ENCODE measurements around the gene THEMIS. TPM values are rescaled to one million over a fixed set of nuclear protein-coding genes. Genes with fewer than 3 reads are reported as not detected.

Gene THEMIS
- total and polyA plus RNA-seq, 9 donors: 0.06 to 0.07 TPM; not detected in 7

DNA sequence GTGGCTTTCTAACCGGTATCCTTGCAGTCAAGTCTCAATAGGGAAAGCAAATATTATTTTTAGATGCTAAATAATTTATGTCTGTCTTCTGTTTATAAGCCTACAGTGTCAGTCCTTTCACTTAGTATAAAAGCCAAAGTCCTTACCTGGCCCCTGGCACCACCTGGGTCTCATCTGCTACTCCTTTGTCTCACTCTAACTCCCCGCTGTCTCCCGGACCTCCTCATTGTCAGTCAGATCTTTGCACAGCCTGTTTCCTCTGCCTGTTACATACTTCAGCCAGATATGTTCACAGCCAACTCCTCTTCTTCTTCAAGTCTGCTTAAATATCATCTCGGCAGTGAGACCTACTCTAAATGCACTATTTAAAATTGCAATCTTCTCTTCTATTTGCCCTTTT is 84.2 kb downstream of the THEMIS start:
- Histone ChIP-seq H3K27me3 (ENCODE audit: control insufficient read depth, insufficient read depth, low read length) (no peaks in the 10 kb centered on the region), H3K27ac (ENCODE audit: low read length) (no peak overlapping the region), H3K36me3 (ENCODE audit: control insufficient read depth, insufficient read depth, low read length) (no peaks in the 10 kb centered on the region), H3K4me3 (ENCODE audit: low read length) (no peak overlapping the region), H3K4me1 (ENCODE audit: control insufficient read depth, insufficient read depth, low read length) (no peaks in the 10 kb centered on the region), H3K9me3 (replicated peaks; ENCODE audit: control insufficient read depth, low read depth, low read length) (no peaks in the 10 kb centered on the region)
- 80% methylated on average over 3 of the region's 4 CpGs for WGBS (ENCODE audit: insufficient coverage)
- DNase-seq: no peak

DNA sequence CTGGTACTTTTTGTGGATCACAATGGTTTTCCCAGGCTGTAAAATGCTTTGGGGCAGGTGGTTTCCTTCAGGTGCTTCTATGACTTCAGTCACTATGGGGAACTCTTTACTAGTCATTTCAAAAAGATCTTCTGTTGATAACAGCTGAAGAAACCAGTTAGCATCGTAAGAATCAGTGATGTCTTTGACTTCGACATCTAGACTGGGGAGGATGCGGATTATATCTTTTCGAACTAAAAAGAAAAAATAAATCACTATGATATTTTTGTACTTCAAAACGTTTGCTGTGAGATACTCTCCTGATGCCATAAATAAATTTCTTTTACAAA is 87.2 kb downstream of the THEMIS start:
- Histone ChIP-seq H3K27ac (ENCODE audit: low read length) (no peak overlapping the region), H3K36me3 (ENCODE audit: control insufficient read depth, insufficient read depth, low read length) (no peaks in the 10 kb centered on the region), H3K4me1 (ENCODE audit: control insufficient read depth, insufficient read depth, low read length) (no peaks in the 10 kb centered on the region), H3K27me3 (ENCODE audit: control insufficient read depth, insufficient read depth, low read length) (no peaks in the 10 kb centered on the region), H3K4me3 (ENCODE audit: low read length) (no peak overlapping the region), H3K9me3 (replicated peaks; ENCODE audit: control insufficient read depth, low read depth, low read length) (no peaks in the 10 kb centered on the region)
- DNase-seq: no peak
- WGBS (ENCODE audit: insufficient coverage): no CpG with 5 or more reads among the region's 5 CpGs

DNA sequence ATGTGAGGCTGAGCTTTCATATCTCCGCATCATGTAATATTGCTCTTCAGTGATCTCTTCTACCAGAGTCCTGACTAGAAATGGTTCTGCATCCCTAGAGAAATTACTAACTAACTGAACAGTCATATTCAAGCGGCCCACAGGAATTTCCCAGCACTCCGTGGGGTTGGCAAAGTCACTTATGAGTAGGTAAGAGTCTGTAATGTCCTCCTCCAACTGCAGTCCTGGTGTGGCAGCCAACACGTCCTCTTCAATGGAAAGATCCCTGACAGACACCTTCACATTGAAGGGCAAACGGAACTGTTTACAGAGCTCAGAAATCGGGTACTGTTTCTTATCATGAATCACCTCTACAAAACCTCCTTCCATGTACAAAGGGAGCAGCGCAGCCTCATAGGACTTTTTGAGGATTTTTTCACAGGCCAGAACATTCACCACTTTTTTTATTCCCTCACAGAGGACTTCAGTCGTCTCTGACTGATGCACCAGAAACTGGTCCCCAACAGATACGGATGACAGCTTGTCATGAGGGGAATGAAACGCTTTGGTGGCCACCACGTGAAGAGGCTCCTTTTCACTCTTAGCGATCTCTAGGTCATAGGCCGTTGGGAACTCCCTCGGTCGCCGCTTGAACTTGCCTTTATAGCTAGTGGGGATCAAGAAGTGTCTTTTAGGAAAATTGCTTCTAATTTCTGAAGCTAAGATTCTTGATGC is 87.7 kb downstream of the THEMIS start:
- Histone ChIP-seq H3K4me3 (ENCODE audit: low read length) (no peak overlapping the region), H3K9me3 (replicated peaks; ENCODE audit: control insufficient read depth, low read depth, low read length) (no peaks in the 10 kb centered on the region), H3K36me3 (ENCODE audit: control insufficient read depth, insufficient read depth, low read length) (no peaks in the 10 kb centered on the region), H3K27me3 (ENCODE audit: control insufficient read depth, insufficient read depth, low read length) (no peaks in the 10 kb centered on the region), H3K4me1 (ENCODE audit: control insufficient read depth, insufficient read depth, low read length) (no peaks in the 10 kb centered on the region), H3K27ac (ENCODE audit: low read length) (no peak overlapping the region)
- WGBS (ENCODE audit: insufficient coverage): 90% methylated on average over 14 of the region's 16 CpGs
- no peak for DNase-seq

DNA sequence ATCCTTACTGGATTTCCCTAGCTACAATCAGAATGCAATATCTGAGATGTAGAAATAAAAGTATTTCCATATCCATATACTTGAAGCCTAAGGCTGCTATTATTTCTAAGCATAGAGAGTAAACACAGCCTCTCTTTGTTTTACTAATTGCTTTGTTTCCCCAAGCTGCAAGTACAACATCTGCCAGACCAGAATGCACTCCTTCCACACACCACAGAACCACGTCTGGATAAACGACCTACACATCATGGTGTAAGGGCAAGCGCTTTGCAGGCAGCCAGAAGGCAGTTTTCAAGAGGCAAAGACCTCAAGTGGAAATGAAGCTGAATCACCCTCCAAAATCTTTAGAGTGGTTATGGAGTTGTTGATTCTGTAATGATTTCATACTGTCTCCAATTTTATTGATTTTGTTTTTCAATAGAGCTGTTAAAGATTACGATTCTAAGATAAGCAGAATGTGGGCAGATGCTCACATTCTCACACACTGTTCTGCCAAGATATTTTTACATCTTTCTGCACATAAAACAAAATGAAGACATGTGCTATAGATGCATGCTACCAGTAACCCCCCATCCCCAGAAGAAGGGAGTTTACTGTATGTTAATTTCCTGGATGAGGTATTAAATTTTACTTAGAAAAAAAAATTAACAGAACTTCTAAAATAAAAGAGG is 88.8 kb downstream of the THEMIS start:
- WGBS (ENCODE audit: insufficient coverage): no CpG with 5 or more reads among the region's 4 CpGs
- no peaks in the 10 kb centered on the region for H3K36me3 ChIP-seq (ENCODE audit: control insufficient read depth, insufficient read depth, low read length)
- no peak overlapping the region for H3K4me3 ChIP-seq (ENCODE audit: low read length)
- DNase-seq: no peak
- H3K27ac ChIP-seq (ENCODE audit: low read length): no peak overlapping the region
- H3K4me1 ChIP-seq (ENCODE audit: control insufficient read depth, insufficient read depth, low read length): no peaks in the 10 kb centered on the region
- H3K27me3 ChIP-seq (ENCODE audit: control insufficient read depth, insufficient read depth, low read length): no peaks in the 10 kb centered on the region
- no peaks in the 10 kb centered on the region for H3K9me3 ChIP-seq (replicated peaks; ENCODE audit: control insufficient read depth, low read depth, low read length)

DNA sequence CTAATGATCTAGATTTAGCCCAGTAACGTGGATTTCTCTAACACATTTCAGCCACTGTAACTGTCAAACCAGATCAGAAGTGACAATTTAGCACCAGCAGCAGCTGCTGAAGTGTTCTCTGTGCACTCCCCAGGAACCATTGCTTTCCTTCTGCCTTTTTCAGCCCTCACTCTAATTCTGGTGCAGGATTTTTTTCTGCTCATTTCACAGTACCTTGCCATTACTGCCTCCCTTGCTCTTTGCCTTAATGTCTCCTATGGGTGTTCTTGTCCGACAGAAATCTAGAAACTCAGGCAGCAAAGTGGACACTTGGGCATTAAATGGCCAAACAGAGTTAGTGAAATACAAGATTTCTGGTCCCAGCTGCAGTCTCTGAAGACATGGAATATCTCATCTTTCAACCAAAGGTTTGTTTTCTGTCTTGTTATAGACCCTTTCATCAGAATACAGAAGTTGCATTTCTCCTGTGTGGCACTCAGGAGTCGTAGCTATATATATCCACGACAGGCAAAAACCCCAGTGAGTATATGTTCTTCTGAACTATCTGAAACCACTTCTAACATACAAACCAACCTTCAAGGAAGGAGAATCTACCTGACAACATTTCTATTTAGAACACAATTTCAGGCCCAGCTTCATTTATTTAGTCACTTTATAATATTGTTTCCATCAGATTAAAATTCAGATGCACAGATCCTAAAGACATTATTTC is 92.9 kb downstream of the THEMIS start:
- no peaks in the 10 kb centered on the region for H3K9me3 ChIP-seq (replicated peaks; ENCODE audit: control insufficient read depth, low read depth, low read length)
- no peak overlapping the region for H3K4me3 ChIP-seq (ENCODE audit: low read length)
- no peak overlapping the region for H3K27ac ChIP-seq (ENCODE audit: low read length)
- H3K4me1 ChIP-seq (ENCODE audit: control insufficient read depth, insufficient read depth, low read length): no peaks in the 10 kb centered on the region
- 49% methylated on average over 3 of the region's 4 CpGs for WGBS (ENCODE audit: insufficient coverage)
- H3K27me3 ChIP-seq (ENCODE audit: control insufficient read depth, insufficient read depth, low read length): no peaks in the 10 kb centered on the region
- DNase-seq: no peak
- no peaks in the 10 kb centered on the region for H3K36me3 ChIP-seq (ENCODE audit: control insufficient read depth, insufficient read depth, low read length)

DNA sequence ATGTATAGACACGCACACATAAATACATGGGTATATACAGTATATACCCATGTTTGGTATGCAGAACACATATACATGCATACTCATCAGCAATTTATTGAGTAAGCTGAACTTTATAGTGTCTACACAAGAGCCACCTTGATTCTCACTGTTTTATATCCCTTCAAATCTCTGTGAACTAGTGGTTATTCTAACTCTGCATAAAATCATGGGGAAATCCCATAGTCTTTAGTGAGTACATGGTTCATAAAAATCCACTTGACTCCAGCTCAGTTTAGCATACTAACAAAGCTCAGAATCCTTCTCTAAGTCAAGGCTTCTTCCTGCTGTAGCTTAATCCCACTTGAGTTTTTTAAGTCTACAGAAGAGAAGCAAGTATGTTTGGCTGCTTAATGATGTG is 104.1 kb downstream of the THEMIS start:
- Histone ChIP-seq H3K4me3 (ENCODE audit: low read length) (no peak overlapping the region), H3K4me1 (ENCODE audit: control insufficient read depth, insufficient read depth, low read length) (no peaks in the 10 kb centered on the region), H3K27me3 (ENCODE audit: control insufficient read depth, insufficient read depth, low read length) (no peaks in the 10 kb centered on the region), H3K9me3 (replicated peaks; ENCODE audit: control insufficient read depth, low read depth, low read length) (no peaks in the 10 kb centered on the region), H3K36me3 (ENCODE audit: control insufficient read depth, insufficient read depth, low read length) (no peaks in the 10 kb centered on the region), H3K27ac (ENCODE audit: low read length) (no peak overlapping the region)
- no CpG with 5 or more reads among the region's 1 CpG for WGBS (ENCODE audit: insufficient coverage)
- DNase-seq: no peak

DNA sequence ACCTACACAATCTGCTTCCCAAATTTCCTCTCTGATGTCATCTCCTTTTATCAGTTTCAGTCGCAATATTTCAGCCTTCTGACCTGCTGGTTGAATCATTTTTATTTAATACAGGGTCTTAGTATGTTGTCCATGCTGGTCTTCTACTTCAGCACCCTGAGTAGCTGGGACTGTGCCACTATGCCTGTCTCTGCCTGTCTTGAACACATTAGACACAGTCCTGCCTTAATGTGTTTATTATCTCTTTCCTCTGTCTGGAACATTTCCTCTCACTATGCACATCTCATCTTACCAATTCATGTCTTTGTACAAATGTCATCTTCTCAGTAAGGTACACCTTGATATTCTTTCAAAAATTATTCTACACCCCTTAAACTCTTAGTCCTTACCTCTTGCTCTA is 106.5 kb downstream of the THEMIS start:
- Histone ChIP-seq H3K4me3 (ENCODE audit: low read length) (no peak overlapping the region), H3K27ac (ENCODE audit: low read length) (no peak overlapping the region), H3K36me3 (ENCODE audit: control insufficient read depth, insufficient read depth, low read length) (no peaks in the 10 kb centered on the region), H3K27me3 (ENCODE audit: control insufficient read depth, insufficient read depth, low read length) (no peaks in the 10 kb centered on the region), H3K4me1 (ENCODE audit: control insufficient read depth, insufficient read depth, low read length) (no peaks in the 10 kb centered on the region), H3K9me3 (replicated peaks; ENCODE audit: control insufficient read depth, low read depth, low read length) (no peaks in the 10 kb centered on the region)
- no CpG with 5 or more reads among the region's 1 CpG for WGBS (ENCODE audit: insufficient coverage)
- no peak for DNase-seq

DNA sequence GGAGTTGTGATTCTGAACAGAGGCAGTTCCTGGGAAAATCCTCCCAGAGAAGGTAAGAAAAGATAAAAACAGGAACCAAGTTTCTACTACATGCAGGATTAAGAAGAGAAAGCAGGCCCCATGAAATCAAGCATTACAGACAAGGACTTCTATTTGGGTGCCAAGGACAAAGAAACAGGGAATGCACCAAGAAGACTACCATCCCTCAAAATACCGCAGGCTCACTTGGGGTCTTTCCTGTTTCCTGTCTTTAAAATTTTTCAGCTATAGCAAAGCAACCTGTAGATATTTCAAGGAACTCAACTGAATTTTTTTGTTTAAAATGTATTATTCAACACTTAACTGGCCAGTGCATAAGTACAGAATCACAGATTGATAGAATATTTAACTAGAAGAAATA is 107.5 kb downstream of the THEMIS start:
- H3K36me3 ChIP-seq (ENCODE audit: control insufficient read depth, insufficient read depth, low read length): no peaks in the 10 kb centered on the region
- H3K27me3 ChIP-seq (ENCODE audit: control insufficient read depth, insufficient read depth, low read length): no peaks in the 10 kb centered on the region
- no peak for DNase-seq
- WGBS (ENCODE audit: insufficient coverage): no CpG with 5 or more reads among the region's 1 CpG
- H3K4me3 ChIP-seq (ENCODE audit: low read length): no peak overlapping the region
- no peaks in the 10 kb centered on the region for H3K4me1 ChIP-seq (ENCODE audit: control insufficient read depth, insufficient read depth, low read length)
- no peak overlapping the region for H3K27ac ChIP-seq (ENCODE audit: low read length)
- H3K9me3 ChIP-seq (replicated peaks; ENCODE audit: control insufficient read depth, low read depth, low read length): no peaks in the 10 kb centered on the region

DNA sequence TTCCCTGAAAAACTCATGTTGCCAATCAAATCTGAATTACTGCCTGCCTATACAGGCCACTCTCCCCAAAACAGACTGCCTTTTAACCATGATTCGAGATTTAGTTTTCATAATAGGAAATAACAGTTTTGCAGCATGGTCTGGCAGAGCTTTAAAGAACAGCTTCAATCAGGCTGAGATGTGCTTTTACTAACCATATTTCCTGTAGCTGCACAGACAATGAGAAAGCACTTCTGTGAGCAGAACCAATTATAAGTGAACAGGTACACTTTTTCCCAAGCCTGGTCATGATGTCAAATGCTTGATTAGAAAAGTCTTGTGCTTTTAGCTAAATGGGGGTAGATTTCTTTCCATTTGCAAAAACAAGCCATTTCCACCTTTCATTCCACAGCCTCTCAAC is 108.2 kb downstream of the THEMIS start:
- H3K36me3 ChIP-seq (ENCODE audit: control insufficient read depth, insufficient read depth, low read length): no peaks in the 10 kb centered on the region
- DNase-seq: peak; percentile 1
- H3K4me3 ChIP-seq (ENCODE audit: low read length): no peak overlapping the region
- H3K4me1 ChIP-seq (ENCODE audit: control insufficient read depth, insufficient read depth, low read length): no peaks in the 10 kb centered on the region
- WGBS (ENCODE audit: insufficient coverage): no CpG with 5 or more reads among the region's 1 CpG
- H3K27me3 ChIP-seq (ENCODE audit: control insufficient read depth, insufficient read depth, low read length): no peaks in the 10 kb centered on the region
- no peaks in the 10 kb centered on the region for H3K9me3 ChIP-seq (replicated peaks; ENCODE audit: control insufficient read depth, low read depth, low read length)
- no peak overlapping the region for H3K27ac ChIP-seq (ENCODE audit: low read length)

DNA sequence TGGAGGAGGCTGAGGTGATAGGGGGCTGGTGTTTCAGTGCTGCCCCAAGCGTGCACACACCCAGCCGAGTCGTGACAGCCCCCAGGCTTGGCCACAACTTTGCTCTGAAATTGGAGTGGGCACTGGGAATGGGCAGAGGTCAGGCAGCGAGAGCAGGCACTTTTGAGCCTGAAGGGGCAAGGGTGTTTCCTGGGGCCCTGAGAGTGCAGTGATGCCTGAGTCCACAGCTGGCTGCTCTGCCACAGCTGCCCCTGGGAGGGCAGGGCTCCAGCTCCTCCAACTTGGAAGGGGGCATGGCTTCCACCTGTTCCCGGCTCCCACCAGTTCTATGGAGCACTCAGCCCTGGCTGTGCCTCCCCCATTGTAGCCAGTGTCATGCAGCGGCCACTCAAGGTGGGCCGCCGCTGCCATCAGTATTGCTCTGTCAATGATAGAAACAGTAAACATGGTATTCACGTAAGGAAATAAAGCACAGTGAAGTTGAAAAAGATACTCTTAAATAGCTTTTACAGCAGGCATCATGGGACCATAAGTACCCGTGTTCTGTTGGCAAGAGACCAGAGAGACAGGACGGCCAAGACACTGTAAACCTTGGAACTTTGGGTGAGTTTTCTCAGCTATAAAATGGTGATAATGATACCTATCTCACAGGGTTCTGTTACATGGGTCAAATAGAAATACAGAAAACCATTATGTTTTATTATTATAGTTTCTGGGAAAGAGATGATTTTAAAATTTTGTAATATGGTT is 108.9 kb downstream of the THEMIS start:
- H3K36me3 ChIP-seq (ENCODE audit: control insufficient read depth, insufficient read depth, low read length): no peaks in the 10 kb centered on the region
- no peaks in the 10 kb centered on the region for H3K9me3 ChIP-seq (replicated peaks; ENCODE audit: control insufficient read depth, low read depth, low read length)
- no peak overlapping the region for H3K27ac ChIP-seq (ENCODE audit: low read length)
- WGBS (ENCODE audit: insufficient coverage): 80% methylated on average over 8 of the region's 11 CpGs
- H3K4me1 ChIP-seq (ENCODE audit: control insufficient read depth, insufficient read depth, low read length): no peaks in the 10 kb centered on the region
- no peak overlapping the region for H3K4me3 ChIP-seq (ENCODE audit: low read length)
- H3K27me3 ChIP-seq (ENCODE audit: control insufficient read depth, insufficient read depth, low read length): no peaks in the 10 kb centered on the region
- DNase-seq: peak; percentile 27
